ENCODE measurements around the gene RAB3GAP2. TPM values are rescaled to one million over a fixed set of nuclear protein-coding genes. Genes with fewer than 3 reads are reported as not detected.
A peak's percentile ranks its signal among the peaks of the same experiment; 100 is the strongest.
"Not testable (repeated sequence)": the region's sequence is repeated elsewhere in the genome, so short reads cannot be mapped to it uniquely, and the experiment has no call there.

The RAB3GAP2 gene
- total and polyA plus RNA-seq, 10 donors = 6.5 to 48.7 (median 37.5) TPM

- Histone ChIP-seq H3K27me3 (replicated peaks in 1 of 7) (no peaks in the 10 kb centered on the region), H3K9me3 (no peaks in the 10 kb centered on the region), H3K4me1 (no peaks in the 10 kb centered on the region), H3K27ac (no peak overlapping the region), H3K4me3 (no peak overlapping the region), H3K36me3 (peaks cover 0 to 46% (median 20%) of the 10 kb centered on the region in 6 donors)
- intact Hi-C loops (cut with DNase I; ENCODE audit: low total_unique reads) = no loop called here
- no peak for DNase-seq
- TF ChIP-seq POLR2A (IDR thresholded peaks at IDR 0.05) (no peak), CTCF (IDR thresholded peaks at IDR 0.05 in 8 of 11, conservative IDR thresholded peaks at IDR 0.05 in 3 of 11) (no peak), POLR2AphosphoS5 (IDR thresholded peaks at IDR 0.05) (no peak)
These were observed 149.2 kb downstream of the RAB3GAP2 start for GRCh38 chr1:220123066-220123465.

- intact Hi-C loops (cut with DNase I; ENCODE audit: low total_unique reads) = no loop called here
- H3K27me3 ChIP-seq (replicated peaks in 1 of 7) = no peaks in the 10 kb centered on the region
- H3K27ac ChIP-seq = no peak overlapping the region
- H3K4me1 ChIP-seq = no peaks in the 10 kb centered on the region
- no peak for TF ChIP-seq POLR2AphosphoS5 (IDR thresholded peaks at IDR 0.05)
- no peak for TF ChIP-seq CTCF (IDR thresholded peaks at IDR 0.05 in 8 of 11, conservative IDR thresholded peaks at IDR 0.05 in 3 of 11)
- peaks cover 0 to 46% (median 13%) of the 10 kb centered on the region in 6 donors for H3K36me3 ChIP-seq
- H3K4me3 ChIP-seq = no peak overlapping the region
- DNase-seq = no peak
- 87 to 96% (median 95%) methylated on average over 8 of the region's 8 CpGs for WGBS, 5 donors
- H3K9me3 ChIP-seq = no peaks in the 10 kb centered on the region
These were observed 150.3 kb downstream of the RAB3GAP2 start for GRCh38 chr1:220121791-220122530.

GRCh38 chr1:220119043-220119512 lies 153.2 kb downstream of the RAB3GAP2 start:
- 91 to 97% (median 93%) methylated on average over 6 of the region's 6 CpGs for WGBS, 5 donors
- no peak overlapping the region for H3K4me3 ChIP-seq
- no peak overlapping the region for H3K27ac ChIP-seq

GRCh38 chr1:220113136-220113695 lies 159.0 kb downstream of the RAB3GAP2 start:
- H3K4me1 ChIP-seq = peaks cover 0 to 9% (median 0%) of the 10 kb centered on the region in 6 donors
- peak in 10 of 11 experiments; percentile 9 to 64 (median 46) for TF ChIP-seq CTCF (IDR thresholded peaks at IDR 0.05 in 8 of 11, conservative IDR thresholded peaks at IDR 0.05 in 3 of 11)
- TF ChIP-seq POLR2A (IDR thresholded peaks at IDR 0.05) = no peak
- no peak for TF ChIP-seq POLR2AphosphoS5 (IDR thresholded peaks at IDR 0.05)
- peaks cover 0 to 96% (median 59%) of the 10 kb centered on the region in 6 donors for H3K36me3 ChIP-seq
- no peaks in the 10 kb centered on the region for H3K9me3 ChIP-seq
- WGBS, 5 donors = 58 to 75% (median 64%) methylated on average over 5 of the region's 5 CpGs
- intact Hi-C loops (cut with DNase I; ENCODE audit: low total_unique reads) = no loop called here
- H3K27me3 ChIP-seq (replicated peaks in 1 of 7) = no peaks in the 10 kb centered on the region
- H3K4me3 ChIP-seq = peak overlapping the region in 1 of 8 donors; percentile 28
- H3K27ac ChIP-seq = no peak overlapping the region
- DNase-seq = no peak

More at GRCh38 chr1:220119043-220119512, 153.2 kb downstream of the RAB3GAP2 start:
- TF ChIP-seq POLR2A (IDR thresholded peaks at IDR 0.05) = no peak
- H3K4me1 ChIP-seq = no peaks in the 10 kb centered on the region
- H3K36me3 ChIP-seq = peaks cover 0 to 54% (median 26%) of the 10 kb centered on the region in 6 donors
- H3K27me3 ChIP-seq (replicated peaks in 1 of 7) = no peaks in the 10 kb centered on the region
- intact Hi-C loops (cut with DNase I; ENCODE audit: low total_unique reads) = no loop called here
- no peaks in the 10 kb centered on the region for H3K9me3 ChIP-seq
- DNase-seq = no peak

GRCh38 chr1:220112600-220112999 lies 159.7 kb downstream of the RAB3GAP2 start:
- intact Hi-C loops (cut with DNase I; ENCODE audit: low total_unique reads); H3K27me3 ChIP-seq (replicated peaks in 1 of 7); H3K4me3 ChIP-seq; H3K27ac ChIP-seq; H3K4me1 ChIP-seq; H3K9me3 ChIP-seq; DNase-seq: not testable (repeated sequence)
- 96 to 98% (median 97%) methylated on average over 4 of the region's 4 CpGs for WGBS, 5 donors
- H3K36me3 ChIP-seq = peaks cover 3 to 98% (median 65%) of the 10 kb centered on the region in 6 donors

GRCh38 chr1:220110473-220110872 lies 161.8 kb downstream of the RAB3GAP2 start:
- H3K27me3 ChIP-seq (replicated peaks in 1 of 7); H3K27ac ChIP-seq; H3K4me1 ChIP-seq; H3K9me3 ChIP-seq; intact Hi-C loops (cut with DNase I; ENCODE audit: low total_unique reads); DNase-seq; H3K4me3 ChIP-seq: not testable (repeated sequence)
- peaks cover 3 to 98% (median 76%) of the 10 kb centered on the region in 6 donors for H3K36me3 ChIP-seq
- 83 to 97% (median 94%) methylated on average over 6 of the region's 6 CpGs for WGBS, 5 donors

Data from spleen (tissue), 11 donors.